Peyer's patch (tissue), 4 donors: ENCODE results near the gene LILRA1. TPM values are rescaled to one million over a fixed set of nuclear protein-coding genes. Genes with fewer than 3 reads are reported as not detected.
A peak's percentile ranks its signal among the peaks of the same experiment; 100 is the strongest.
"Not testable (repeated sequence)": the region's sequence is repeated elsewhere in the genome, so short reads cannot be mapped to it uniquely, and the experiment has no call there.

Source experiments
- DNase-seq, 3 donors: peaks; one replicate each; pipeline ENCODE4 v3.0.0-alpha.2; 2017 to 2019
- H3K27ac ChIP-seq, 4 donors: fragments of 200-600 bp; sonication (generic); one replicate each; pipeline ENCODE4 v1.5.1; 2016 to 2019
- H3K27me3 ChIP-seq, 2 donors: fragments of 200-600 bp; sonication (generic); one replicate each; pipeline ENCODE4 v1.5.1; 2019
- H3K36me3 ChIP-seq, 3 donors: fragments of 200-600 bp; sonication (generic); one replicate each; pipeline ENCODE4 v1.5.1; 2016 to 2019
- H3K4me1 ChIP-seq, 4 donors: fragments of 200-600 bp; sonication (generic); one replicate each; pipeline ENCODE4 v1.5.1; 2016 to 2019
- H3K4me3 ChIP-seq, 4 donors: fragments of 200-600 bp; sonication (generic); 1 replicate in 3 of 4; 2 replicates in 1 of 4; pipeline ENCODE4 v1.5.1; 2016 to 2019; ENCODE audit warnings: mild to moderate bottlenecking in 1 of 4
- H3K9me3 ChIP-seq, 4 donors: fragments of 200-600 bp; sonication (generic); one replicate each; pipeline ENCODE4 v1.5.1; 2016 to 2019; ENCODE audit warnings: mild to moderate bottlenecking in 1 of 4
- POLR2A ChIP-seq, 2 donors: fragments of 450-650 bp; IDR thresholded peaks; one replicate each; pipeline ENCODE4 v1.5.1; 2017; ENCODE audit warnings: antibody characterized with exemption in 2 of 2, mild to moderate bottlenecking in 2 of 2, moderate library complexity in 2 of 2
- total RNA-seq, 4 donors: library from RNA; depleted of rRNA; stranded (reverse); fragments of >200 nt; gene quantifications; one replicate each; pipeline ENCODE4 v1.1.0, GENCODE V29; 2016
- TF ChIP-seq, protein P1 (sequence below), 6 experiments: fragments of 450-650 bp in 4 of 6; fragments of 200-600 bp in 2 of 6; sonication (generic) in 1 of 6; IDR thresholded peaks; one replicate each; pipeline ENCODE4 v1.5.1; 2017 to 2019; ENCODE audit warnings: antibody characterized with exemption in 6 of 6, mild to moderate bottlenecking in 3 of 6, moderate library complexity in 1 of 6

Gene LILRA1
- total RNA-seq, 4 donors from 2014 or later = not detected

DNA sequence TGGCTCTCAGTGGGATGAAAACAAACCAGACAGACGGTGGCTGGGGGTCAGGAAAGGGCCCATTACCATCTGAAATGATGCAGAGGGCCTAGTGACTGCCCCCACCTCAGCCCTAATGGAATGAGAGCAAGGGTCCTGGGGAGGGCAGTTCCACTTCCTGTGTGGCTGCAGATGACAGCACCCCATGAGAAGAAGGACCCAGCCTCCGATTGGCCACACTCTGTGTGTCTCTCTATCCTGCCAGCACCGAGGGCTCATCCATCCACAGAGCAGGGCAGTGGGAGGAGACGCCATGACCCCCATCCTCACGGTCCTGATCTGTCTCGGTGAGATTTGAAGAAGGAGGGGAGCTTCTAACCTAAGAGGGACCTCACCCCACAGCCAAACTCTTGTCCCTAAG is 37.4 kb downstream of the LILRA1 start:
- Histone ChIP-seq H3K4me3 (no peak overlapping the region), H3K9me3 (no peaks in the 10 kb centered on the region), H3K27ac (no peak overlapping the region), H3K4me1 (no peaks in the 10 kb centered on the region), H3K36me3 (no peaks in the 10 kb centered on the region), H3K27me3 (no peaks in the 10 kb centered on the region)
- TF ChIP-seq, protein P1, sequence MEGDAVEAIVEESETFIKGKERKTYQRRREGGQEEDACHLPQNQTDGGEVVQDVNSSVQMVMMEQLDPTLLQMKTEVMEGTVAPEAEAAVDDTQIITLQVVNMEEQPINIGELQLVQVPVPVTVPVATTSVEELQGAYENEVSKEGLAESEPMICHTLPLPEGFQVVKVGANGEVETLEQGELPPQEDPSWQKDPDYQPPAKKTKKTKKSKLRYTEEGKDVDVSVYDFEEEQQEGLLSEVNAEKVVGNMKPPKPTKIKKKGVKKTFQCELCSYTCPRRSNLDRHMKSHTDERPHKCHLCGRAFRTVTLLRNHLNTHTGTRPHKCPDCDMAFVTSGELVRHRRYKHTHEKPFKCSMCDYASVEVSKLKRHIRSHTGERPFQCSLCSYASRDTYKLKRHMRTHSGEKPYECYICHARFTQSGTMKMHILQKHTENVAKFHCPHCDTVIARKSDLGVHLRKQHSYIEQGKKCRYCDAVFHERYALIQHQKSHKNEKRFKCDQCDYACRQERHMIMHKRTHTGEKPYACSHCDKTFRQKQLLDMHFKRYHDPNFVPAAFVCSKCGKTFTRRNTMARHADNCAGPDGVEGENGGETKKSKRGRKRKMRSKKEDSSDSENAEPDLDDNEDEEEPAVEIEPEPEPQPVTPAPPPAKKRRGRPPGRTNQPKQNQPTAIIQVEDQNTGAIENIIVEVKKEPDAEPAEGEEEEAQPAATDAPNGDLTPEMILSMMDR (IDR thresholded peaks at IDR 0.05) = no peak
- no peak for TF ChIP-seq POLR2A (IDR thresholded peaks at IDR 0.05)
- no peak for DNase-seq

DNA sequence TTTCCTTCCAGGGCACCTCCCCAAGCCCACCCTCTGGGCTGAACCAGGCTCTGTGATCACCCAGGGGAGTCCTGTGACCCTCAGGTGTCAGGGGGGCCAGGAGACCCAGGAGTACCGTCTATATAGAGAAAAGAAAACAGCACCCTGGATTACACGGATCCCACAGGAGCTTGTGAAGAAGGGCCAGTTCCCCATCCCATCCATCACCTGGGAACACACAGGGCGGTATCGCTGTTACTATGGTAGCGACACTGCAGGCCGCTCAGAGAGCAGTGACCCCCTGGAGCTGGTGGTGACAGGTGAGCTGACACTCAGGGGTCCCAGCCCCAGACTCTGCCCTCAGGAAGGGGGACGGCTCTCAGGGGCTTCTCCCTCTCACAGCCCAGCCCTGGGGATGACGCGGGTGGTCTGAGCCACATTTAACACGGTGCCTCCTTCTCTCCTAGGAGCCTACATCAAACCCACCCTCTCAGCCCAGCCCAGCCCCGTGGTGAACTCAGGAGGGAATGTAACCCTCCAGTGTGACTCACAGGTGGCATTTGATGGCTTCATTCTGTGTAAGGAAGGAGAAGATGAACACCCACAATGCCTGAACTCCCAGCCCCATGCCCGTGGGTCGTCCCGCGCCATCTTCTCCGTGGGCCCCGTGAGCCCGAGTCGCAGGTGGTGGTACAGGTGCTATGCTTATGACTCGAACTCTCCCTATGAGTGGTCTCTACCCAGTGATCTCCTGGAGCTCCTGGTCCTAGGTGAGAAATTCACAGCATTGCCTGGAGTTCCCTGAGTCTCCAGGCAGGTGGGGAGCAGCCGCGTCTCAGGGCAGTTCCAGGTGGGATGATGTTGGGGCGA is 38.3 kb downstream of the LILRA1 start:
- H3K27me3 ChIP-seq = not testable (repeated sequence)

DNA sequence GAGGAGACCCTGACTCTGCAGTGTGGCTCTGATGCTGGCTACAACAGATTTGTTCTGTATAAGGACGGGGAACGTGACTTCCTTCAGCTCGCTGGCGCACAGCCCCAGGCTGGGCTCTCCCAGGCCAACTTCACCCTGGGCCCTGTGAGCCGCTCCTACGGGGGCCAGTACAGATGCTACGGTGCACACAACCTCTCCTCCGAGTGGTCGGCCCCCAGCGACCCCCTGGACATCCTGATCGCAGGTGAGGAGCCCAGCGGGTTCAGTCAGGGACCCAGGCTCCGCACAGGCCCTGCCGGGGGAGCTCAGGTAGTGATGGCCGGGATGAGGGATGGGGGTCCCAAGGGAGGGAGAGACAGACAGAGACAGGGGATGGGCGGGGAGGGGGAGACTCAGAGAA is 39.1 kb downstream of the LILRA1 start:
- H3K36me3 ChIP-seq, H3K9me3 ChIP-seq, DNase-seq, H3K27me3 ChIP-seq, H3K4me1 ChIP-seq, H3K4me3 ChIP-seq, H3K27ac ChIP-seq: not testable (repeated sequence)

More for the DNA sequence above, 38.3 kb downstream of the LILRA1 start:
- not testable (repeated sequence) for DNase-seq, H3K4me3 ChIP-seq, H3K9me3 ChIP-seq, H3K27ac ChIP-seq, H3K36me3 ChIP-seq, H3K4me1 ChIP-seq

DNA sequence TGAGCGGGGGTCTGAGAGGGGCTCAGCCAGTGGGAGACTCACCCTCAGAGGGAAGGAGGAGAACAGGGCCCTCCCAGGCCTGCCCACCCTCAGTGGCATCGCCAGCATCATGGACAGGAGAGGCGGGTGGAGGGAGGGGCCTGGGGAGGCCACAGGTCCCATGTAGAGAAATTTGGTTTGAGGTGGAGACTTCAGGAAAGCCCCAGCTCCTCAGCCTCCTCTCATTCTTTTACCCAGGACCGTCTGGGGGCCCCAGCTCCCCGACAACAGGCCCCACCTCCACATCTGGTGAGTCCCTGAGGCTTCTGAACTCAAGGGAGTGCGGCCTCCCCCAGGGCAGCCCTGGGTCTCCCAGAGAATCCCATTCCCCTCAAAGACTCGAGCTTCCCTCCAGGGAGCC is 40.0 kb downstream of the LILRA1 start:
- Histone ChIP-seq H3K27me3 (no peaks in the 10 kb centered on the region), H3K4me1 (no peaks in the 10 kb centered on the region), H3K9me3 (no peaks in the 10 kb centered on the region), H3K27ac (no peak overlapping the region), H3K4me3 (no peak overlapping the region), H3K36me3 (no peaks in the 10 kb centered on the region)
- no peak for TF ChIP-seq POLR2A (IDR thresholded peaks at IDR 0.05)
- TF ChIP-seq, protein P1 (IDR thresholded peaks at IDR 0.05) = no peak
- DNase-seq = no peak

DNA sequence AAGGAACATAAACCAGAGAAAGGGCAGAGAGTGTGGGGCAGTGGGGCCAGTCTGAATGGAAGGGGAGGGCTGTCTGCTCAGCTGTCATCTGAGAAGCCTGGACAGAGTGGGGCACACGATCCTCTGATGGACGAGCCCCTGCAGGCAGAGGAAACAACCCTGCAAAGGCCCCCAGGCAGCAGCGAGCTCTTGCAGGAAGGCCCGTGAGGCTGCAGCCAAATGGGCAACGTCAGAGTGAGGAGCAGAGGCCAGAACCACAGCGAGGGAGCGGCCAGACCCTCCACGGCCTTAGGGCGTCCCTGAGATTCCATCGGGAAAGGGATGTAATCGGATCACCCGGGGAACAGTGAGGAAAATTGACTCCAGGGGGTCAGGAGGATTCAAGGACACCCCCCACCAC is 42.6 kb downstream of the LILRA1 start:
- not testable (repeated sequence) for H3K4me3 ChIP-seq, H3K27me3 ChIP-seq, H3K9me3 ChIP-seq, DNase-seq, H3K27ac ChIP-seq, H3K36me3 ChIP-seq, H3K4me1 ChIP-seq

DNA sequence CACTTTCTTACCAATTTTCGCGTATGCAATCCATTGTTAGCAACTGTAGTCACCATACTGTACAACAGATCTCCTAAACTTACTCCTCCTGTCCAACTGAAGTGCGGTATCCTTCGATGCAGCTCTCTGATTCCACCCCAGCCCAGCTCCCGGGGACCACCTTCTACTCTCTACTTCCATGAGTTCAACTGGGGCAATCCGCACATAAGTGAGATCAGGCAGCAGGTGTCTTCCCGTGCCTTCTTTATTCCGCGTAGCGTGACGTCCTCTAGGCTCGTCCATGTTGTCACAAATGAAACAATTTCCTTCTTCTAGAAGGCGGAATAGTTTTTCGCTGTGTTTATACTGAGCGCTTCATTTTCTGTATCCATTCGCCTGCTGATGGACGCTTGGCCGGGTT is 45.3 kb downstream of the LILRA1 start:
- Histone ChIP-seq H3K27ac (no peak overlapping the region), H3K27me3 (no peaks in the 10 kb centered on the region), H3K4me1 (no peaks in the 10 kb centered on the region), H3K9me3 (no peaks in the 10 kb centered on the region), H3K36me3 (no peaks in the 10 kb centered on the region), H3K4me3 (no peak overlapping the region)
- no peak for DNase-seq
- TF ChIP-seq, protein P1 (IDR thresholded peaks at IDR 0.05) = no peak
- no peak for TF ChIP-seq POLR2A (IDR thresholded peaks at IDR 0.05)

DNA sequence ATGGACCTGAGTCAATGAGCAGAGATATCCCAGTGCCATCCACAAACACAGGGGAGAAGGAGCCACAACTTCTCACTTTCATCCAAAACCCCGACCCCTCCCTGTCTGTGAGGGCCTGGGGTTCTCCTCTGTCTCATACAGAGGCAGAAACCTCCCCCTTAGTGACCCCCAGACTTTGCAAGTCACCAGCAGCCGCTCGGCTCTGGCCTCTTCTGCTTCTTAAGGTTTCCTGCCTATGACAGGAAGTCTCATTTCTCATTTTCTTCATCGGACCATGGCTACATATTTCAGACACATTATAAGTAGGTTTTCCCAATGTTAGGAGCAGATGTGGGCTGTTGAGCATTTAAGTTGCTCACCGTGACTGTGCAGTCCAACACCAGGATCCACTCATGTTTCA is 49.5 kb downstream of the LILRA1 start:
- not testable (repeated sequence) for H3K36me3 ChIP-seq, H3K27ac ChIP-seq
- peak in 1 of 3 donors; percentile 39 for DNase-seq

DNA sequence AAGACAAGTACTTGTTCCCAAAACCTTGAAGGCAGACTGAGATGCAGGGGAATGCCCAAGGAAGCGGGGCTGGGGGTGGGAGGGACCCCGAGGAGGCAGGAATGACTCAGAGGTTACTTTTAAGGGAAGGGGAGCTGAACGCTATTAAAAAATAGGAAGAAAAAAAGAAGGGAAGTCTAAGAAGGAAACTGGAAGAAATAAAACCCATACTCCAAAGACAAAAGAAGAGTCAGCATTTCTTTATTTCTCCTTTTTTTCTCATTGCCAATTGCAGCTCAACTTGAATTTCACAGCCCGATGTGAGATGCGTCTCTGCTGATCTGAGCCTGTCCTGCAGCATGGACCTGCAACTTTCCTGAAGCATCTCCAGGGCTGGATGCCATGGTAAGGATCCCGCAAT is 50.2 kb downstream of the LILRA1 start:
- H3K4me1 ChIP-seq, H3K9me3 ChIP-seq, H3K27ac ChIP-seq, H3K4me3 ChIP-seq, H3K36me3 ChIP-seq, H3K27me3 ChIP-seq: not testable (repeated sequence)
- peak in 1 of 3 donors; percentile 18 for DNase-seq

More for the DNA sequence above, 49.5 kb downstream of the LILRA1 start:
- H3K4me1 ChIP-seq, H3K9me3 ChIP-seq, H3K4me3 ChIP-seq, H3K27me3 ChIP-seq: not testable (repeated sequence)
